ENCODE measurements around the gene ENC1. TPM values are rescaled to one million over a fixed set of nuclear protein-coding genes. Genes with fewer than 3 reads are reported as not detected.
A peak's percentile ranks its signal among the peaks of the same experiment; 100 is the strongest.

Gene ENC1
- polyA plus RNA-seq, 1 donor from 2014 or later: 2.7 TPM

GRCh38 chr5:74643111-74643562 lies 2.6 kb upstream of the ENC1 start:
- H3K4me1 Mint-ChIP-seq: peaks cover 13 to 19% (median 15%) of the 10 kb centered on the region in 3 donors
- H3K36me3 Mint-ChIP-seq: no peaks in the 10 kb centered on the region
- H3K27me3 Mint-ChIP-seq: no peaks in the 10 kb centered on the region
- no peaks in the 10 kb centered on the region for H3K9me3 Mint-ChIP-seq
- H3K27ac Mint-ChIP-seq: no peak overlapping the region
- H3K4me3 Mint-ChIP-seq: peak overlapping the region in 1 of 4 donors; percentile 95

DNA sequence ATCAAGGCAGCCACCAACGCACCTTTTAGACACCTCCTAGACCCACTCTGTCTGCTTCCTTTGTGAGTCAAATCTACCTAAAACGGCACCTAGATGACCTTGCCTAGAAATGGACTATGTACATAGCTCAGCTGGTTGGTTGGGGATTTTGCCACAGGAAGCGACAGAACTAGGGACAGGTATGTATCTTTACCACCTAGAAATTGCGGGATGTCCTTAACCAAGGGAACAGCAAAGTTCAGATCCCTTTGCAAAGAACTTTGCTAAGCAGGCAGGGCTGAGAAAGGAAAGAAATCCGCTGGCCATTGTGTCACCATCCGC lies 2.0 kb upstream of the ENC1 start:
- no peaks in the 10 kb centered on the region for H3K36me3 Mint-ChIP-seq
- no peaks in the 10 kb centered on the region for H3K27me3 Mint-ChIP-seq
- no peaks in the 10 kb centered on the region for H3K9me3 Mint-ChIP-seq
- H3K4me3 Mint-ChIP-seq: peak overlapping the region in 2 of 4 donors; percentile 91 to 95
- H3K4me1 Mint-ChIP-seq: peaks cover 13 to 19% (median 15%) of the 10 kb centered on the region in 3 donors
- H3K27ac Mint-ChIP-seq: no peak overlapping the region

DNA sequence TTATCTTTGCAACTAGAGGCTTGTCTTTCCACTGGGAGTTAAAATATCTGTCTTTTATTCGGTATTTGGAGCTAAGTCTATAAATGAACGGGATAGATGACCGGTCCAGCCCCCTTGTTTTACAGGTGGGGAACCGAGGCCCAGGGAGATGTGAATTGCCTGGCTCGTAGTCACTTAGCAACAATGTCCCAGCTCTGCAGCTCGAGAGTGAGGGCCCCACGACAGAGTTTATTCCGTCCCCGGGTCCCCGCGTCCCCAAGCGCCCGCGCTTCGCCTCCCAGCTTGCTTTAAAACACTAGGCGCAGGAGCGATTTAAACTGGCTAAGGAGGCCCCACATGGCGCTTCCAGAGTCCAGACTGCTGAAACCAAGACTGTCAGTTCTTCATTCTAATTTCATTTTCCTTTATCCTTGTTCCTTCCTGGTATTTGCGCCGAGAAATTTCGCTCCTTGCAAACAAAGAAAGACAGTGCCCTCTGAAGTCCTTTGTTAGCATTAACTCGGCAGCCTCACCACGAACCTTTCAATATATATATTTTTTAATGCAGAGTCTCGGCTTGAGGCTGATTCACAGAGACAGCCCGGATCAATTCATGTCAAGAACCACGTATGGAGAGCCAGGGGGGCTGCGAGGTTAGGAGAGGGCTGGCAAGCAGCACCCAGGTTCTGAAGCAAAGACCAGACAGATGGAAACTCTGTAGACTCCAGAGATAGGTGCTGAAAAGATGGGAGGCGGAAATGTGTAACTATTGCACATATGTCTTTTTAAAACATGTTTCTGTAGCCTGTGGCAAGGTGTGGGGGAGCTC lies 1.4 kb upstream of the ENC1 start:
- Mint-ChIP-seq H3K36me3 (no peaks in the 10 kb centered on the region), H3K27me3 (no peaks in the 10 kb centered on the region), H3K9me3 (no peaks in the 10 kb centered on the region), H3K4me3 (peak overlapping the region; percentile 91 to 97 (median 94)), H3K4me1 (peaks cover 13 to 19% (median 17%) of the 10 kb centered on the region in 3 donors), H3K27ac (peak overlapping the region; percentile 1 to 86 (median 67))

- Mint-ChIP-seq H3K27ac (peak overlapping the region; percentile 25 to 86 (median 67)), H3K36me3 (no peaks in the 10 kb centered on the region), H3K4me3 (peak overlapping the region; percentile 91 to 97 (median 94)), H3K27me3 (no peaks in the 10 kb centered on the region), H3K9me3 (no peaks in the 10 kb centered on the region), H3K4me1 (peaks cover 13 to 19% (median 17%) of the 10 kb centered on the region in 3 donors)
Observed at GRCh38 chr5:74640954-74641734, 616 bp upstream of the ENC1 start.

DNA sequence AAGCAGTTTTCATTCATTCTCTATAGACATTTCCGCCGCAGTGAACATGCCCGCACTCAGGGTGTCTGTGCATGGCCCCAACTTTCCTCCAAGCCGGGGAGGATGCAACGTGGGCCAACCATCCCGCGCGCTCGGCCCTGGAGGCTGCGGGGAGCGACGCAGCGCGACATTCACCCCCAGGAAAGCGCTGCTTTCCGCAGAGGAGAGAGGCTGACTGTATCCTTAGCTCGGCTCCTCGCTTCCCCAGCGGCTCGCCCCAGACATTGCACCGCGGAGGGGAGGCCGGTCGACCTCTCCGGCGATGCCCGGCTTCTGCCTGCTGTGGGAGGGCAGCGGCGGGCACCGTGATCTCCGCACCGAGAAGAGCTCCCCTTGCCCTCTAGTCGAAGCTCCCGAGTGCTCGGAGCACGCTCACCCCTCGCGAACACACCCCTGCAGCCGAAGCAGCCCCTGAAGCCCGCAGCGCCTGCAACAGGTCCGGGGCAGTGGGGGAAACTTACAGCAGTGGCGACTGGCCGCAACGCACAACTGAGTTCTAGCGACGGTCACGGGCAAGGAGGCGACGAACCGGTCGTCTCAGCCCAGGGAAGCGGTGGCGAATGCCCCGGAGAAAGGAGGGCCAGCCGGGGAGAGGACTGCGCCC lies 600 bp downstream of the ENC1 start:
- Mint-ChIP-seq H3K9me3 (no peaks in the 10 kb centered on the region), H3K36me3 (peaks cover 2% of the 10 kb centered on the region), H3K4me3 (peak overlapping the region; percentile 91 to 97 (median 94)), H3K27me3 (no peaks in the 10 kb centered on the region), H3K27ac (peak overlapping the region in 2 of 3 donors; percentile 63 to 73), H3K4me1 (peaks cover 13 to 19% (median 17%) of the 10 kb centered on the region in 3 donors)

DNA sequence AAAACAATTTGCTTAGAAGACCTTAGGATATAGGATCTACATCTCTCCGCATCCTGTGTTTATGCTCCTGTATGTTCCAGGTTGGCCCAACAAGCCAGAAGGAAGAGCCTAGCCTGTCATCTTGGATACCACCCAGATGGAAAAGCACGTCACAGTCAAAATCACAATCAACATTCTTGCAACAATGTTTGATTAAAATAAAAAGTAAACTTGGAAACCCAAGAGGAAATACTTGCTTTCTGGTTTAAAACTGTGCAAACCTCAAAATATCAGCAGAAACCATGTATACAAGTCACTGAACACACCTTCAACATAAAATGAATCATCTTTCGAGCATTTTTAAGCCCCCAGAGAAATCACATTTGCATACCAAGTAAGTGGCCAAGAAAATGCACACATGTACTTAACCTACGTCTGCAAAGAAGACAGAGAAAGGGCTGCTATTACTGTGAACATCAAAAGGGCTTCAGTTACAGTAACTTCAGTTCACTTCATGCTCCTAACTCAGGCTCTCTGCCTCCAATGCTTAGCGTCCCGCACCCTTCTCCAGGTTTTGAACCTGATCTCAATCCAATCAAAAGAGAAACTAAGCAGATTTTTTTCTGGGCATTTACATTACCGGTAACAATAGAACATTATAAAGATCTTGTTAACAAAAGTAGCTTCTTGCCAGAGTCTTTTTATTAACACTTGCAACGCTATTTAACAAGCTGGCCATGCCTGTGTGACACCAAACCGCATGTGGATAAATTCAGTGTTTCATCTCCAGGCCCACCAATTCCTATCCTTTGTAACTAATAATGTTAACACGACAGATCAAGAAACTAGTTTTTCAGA lies 1.3 kb downstream of the ENC1 start:
- H3K4me1 Mint-ChIP-seq: peaks cover 13 to 19% (median 17%) of the 10 kb centered on the region in 3 donors
- no peaks in the 10 kb centered on the region for H3K9me3 Mint-ChIP-seq
- H3K36me3 Mint-ChIP-seq: peaks cover 2% of the 10 kb centered on the region
- H3K4me3 Mint-ChIP-seq: peak overlapping the region; percentile 91 to 97 (median 94)
- no peaks in the 10 kb centered on the region for H3K27me3 Mint-ChIP-seq
- H3K27ac Mint-ChIP-seq: peak overlapping the region in 2 of 3 donors; percentile 61 to 63

- no peaks in the 10 kb centered on the region for H3K9me3 Mint-ChIP-seq
- H3K27ac Mint-ChIP-seq: no peak overlapping the region
- H3K4me3 Mint-ChIP-seq: peak overlapping the region; percentile 9 to 95 (median 92)
- H3K27me3 Mint-ChIP-seq: no peaks in the 10 kb centered on the region
- H3K4me1 Mint-ChIP-seq: peaks cover 13 to 19% (median 17%) of the 10 kb centered on the region in 3 donors
- peaks cover 2% of the 10 kb centered on the region for H3K36me3 Mint-ChIP-seq
Observed at GRCh38 chr5:74638544-74638969, 2.0 kb downstream of the ENC1 start.

GRCh38 chr5:74636552-74636951 lies 4.0 kb downstream of the ENC1 start:
- Mint-ChIP-seq H3K27ac (no peak overlapping the region), H3K4me1 (peaks cover 21 to 30% (median 25%) of the 10 kb centered on the region in 3 donors), H3K36me3 (peaks cover 2% of the 10 kb centered on the region), H3K4me3 (no peak overlapping the region), H3K27me3 (no peaks in the 10 kb centered on the region), H3K9me3 (no peaks in the 10 kb centered on the region)

DNA sequence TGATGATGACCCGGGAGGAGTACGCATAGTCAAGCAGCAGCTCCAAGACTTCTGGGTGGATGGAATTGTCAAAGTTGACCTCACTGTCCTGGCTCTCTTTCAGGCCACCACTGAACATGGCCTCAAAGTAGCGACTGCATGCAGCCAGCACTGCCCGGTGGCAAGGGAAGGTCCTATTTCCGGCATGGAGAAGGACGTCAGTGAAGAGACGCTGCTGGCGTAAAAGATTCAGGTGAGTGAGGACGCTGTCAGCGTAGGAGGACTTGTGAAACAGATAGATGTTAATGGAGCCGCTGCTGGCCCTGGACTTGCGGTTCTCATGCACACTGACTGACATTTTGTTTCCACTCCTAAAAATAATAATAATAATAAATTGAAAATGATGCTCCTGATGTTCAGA lies 4.4 kb downstream of the ENC1 start:
- no peaks in the 10 kb centered on the region for H3K9me3 Mint-ChIP-seq
- H3K27me3 Mint-ChIP-seq: no peaks in the 10 kb centered on the region
- H3K36me3 Mint-ChIP-seq: peaks cover 2% of the 10 kb centered on the region
- peaks cover 24 to 32% (median 27%) of the 10 kb centered on the region in 3 donors for H3K4me1 Mint-ChIP-seq
- H3K4me3 Mint-ChIP-seq: no peak overlapping the region
- no peak overlapping the region for H3K27ac Mint-ChIP-seq

DNA sequence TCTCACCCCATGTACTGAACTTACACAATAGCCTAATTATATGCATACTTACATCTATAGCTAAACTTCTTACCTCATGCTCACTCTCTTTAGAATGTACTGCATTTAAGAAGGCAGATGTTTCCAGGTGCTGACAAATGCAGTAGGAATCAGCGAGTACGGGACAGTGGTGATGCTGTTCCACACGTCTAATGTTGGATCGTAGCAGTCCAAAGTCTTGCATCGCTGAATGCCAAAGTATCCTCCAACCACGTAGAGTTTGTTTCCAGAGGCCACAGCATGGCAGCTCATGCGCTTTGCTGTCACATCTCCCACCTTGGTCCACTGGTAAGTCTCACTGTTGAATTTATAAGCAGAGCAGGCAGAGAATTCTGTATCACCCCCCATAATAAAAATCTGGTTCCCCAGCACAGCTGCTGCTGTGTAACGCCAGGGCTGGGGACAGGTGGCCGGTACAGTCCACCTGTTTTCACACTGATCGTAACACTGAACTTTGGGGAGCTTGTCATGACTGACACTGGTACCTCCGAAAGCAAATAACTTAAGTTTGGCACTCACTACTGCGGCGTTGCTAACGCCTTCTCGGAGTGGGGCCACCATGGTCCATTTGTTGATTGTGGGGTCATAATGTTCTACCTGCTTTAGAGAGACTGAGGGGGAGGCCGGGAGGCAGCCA lies 5.8 kb downstream of the ENC1 start:
- Mint-ChIP-seq H3K9me3 (no peaks in the 10 kb centered on the region), H3K36me3 (peaks cover 2% of the 10 kb centered on the region), H3K27me3 (no peaks in the 10 kb centered on the region), H3K4me3 (peak overlapping the region in 1 of 4 donors; percentile 14), H3K27ac (no peak overlapping the region), H3K4me1 (peaks cover 27 to 40% (median 29%) of the 10 kb centered on the region in 3 donors)

DNA sequence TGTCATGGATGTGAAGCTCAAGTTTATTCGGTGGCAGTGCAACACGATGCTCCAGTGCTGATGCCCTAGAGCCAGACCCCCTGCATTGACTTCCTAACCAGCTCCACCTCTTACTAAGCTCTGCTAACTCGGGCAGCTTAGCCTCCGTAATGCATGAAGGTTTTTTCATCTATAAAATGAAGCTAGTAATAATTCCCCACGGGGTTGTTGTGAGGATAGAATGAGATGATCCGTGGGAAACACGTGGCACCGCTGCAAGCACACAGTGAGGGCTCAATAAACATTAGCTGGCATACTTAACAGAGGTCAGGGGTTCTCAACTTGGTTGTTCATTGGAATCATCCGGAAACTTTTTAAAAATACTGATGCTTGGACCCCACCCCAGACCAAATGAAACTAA lies 6.8 kb downstream of the ENC1 start:
- H3K36me3 Mint-ChIP-seq: peaks cover 2% of the 10 kb centered on the region
- H3K27me3 Mint-ChIP-seq: no peaks in the 10 kb centered on the region
- no peak overlapping the region for H3K4me3 Mint-ChIP-seq
- no peaks in the 10 kb centered on the region for H3K9me3 Mint-ChIP-seq
- no peak overlapping the region for H3K27ac Mint-ChIP-seq
- peaks cover 17 to 29% (median 19%) of the 10 kb centered on the region in 3 donors for H3K4me1 Mint-ChIP-seq

GRCh38 chr5:74632947-74633356 lies 7.6 kb downstream of the ENC1 start:
- peaks cover 3% of the 10 kb centered on the region for H3K36me3 Mint-ChIP-seq

DNA sequence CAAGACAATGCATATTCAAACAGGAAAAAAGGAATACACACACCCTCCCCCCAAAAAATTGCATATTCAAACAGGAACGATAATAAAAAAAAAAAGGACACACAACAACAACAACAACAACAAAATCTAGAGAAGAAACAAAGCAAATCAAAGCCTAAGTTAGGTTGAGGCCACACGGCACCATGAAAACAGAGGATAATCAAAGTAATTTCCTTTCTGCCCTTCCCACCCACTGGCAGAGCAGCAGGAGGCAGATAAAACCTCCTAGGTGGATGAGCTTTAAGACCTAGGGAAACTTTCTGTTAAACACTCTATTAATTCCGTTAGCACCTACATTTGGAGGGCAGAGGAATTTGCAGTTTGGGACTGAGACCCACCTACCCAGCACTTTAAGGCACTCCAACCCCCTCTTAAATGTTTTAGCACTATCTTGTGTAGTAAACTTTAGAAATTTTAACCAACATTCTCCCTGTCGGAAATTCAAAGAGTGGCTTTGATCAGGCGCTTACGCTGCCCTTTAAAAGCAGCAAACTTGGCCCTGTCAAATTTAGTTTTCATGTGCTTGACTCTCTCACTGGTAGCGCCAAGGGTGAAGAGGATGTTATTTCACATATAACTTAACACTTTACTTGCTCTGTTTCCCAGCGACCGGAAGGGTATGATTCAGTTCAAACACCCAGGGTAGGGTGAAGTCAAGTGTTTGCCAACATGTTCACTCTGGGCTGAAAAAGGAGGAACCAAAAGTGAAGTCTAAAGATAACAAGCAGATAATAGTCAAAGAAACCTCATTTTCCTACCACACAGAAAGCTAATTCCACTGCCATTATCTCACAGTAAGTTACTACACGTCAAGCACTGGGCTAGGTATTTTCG lies 9.2 kb downstream of the ENC1 start:
- Mint-ChIP-seq H3K27me3 (no peaks in the 10 kb centered on the region), H3K9me3 (no peaks in the 10 kb centered on the region), H3K27ac (peak overlapping the region; percentile 2 to 88 (median 41)), H3K4me1 (peaks cover 14 to 27% (median 16%) of the 10 kb centered on the region in 3 donors), H3K36me3 (peaks cover 4% of the 10 kb centered on the region), H3K4me3 (peak overlapping the region in 3 of 4 donors; percentile 0 to 76 (median 33))

More at GRCh38 chr5:74632947-74633356, 7.6 kb downstream of the ENC1 start:
- no peaks in the 10 kb centered on the region for H3K27me3 Mint-ChIP-seq
- H3K9me3 Mint-ChIP-seq: no peaks in the 10 kb centered on the region
- H3K4me1 Mint-ChIP-seq: peaks cover 14 to 25% (median 17%) of the 10 kb centered on the region in 3 donors
- peak overlapping the region in 1 of 4 donors; percentile 54 for H3K4me3 Mint-ChIP-seq
- no peak overlapping the region for H3K27ac Mint-ChIP-seq
